KMS-11 (cell line): ENCODE data around the gene STK24.

Experiments
- H2AFZ ChIP-seq: fragments of 200-600 bp; sonication (generic); 2 replicates; pipeline ENCODE4 v1.6.1; 2016; ENCODE audit warnings: antibody characterized with exemption, mixed run types, low read depth
- H3K27ac ChIP-seq: fragments of 200-600 bp; sonication (generic); 2 replicates; pipeline ENCODE4 v1.6.1; 2016; ENCODE audit warnings: mild to moderate bottlenecking, mixed run types
- H3K27me3 ChIP-seq: fragments of 200-600 bp; sonication (generic); 2 replicates; pipeline ENCODE4 v1.6.1; 2017; ENCODE audit warnings: mild to moderate bottlenecking, low read depth, mixed run types, moderate library complexity; ENCODE audit not compliant: insufficient read depth
- H3K36me3 ChIP-seq: fragments of 200-600 bp; sonication (generic); 2 replicates; pipeline ENCODE4 v1.6.1; 2017; ENCODE audit warnings: mild to moderate bottlenecking, mixed run types; ENCODE audit not compliant: insufficient read depth
- H3K4me1 ChIP-seq: fragments of 200-600 bp; sonication (generic); 2 replicates; pipeline ENCODE4 v1.6.1; 2016; ENCODE audit warnings: mild to moderate bottlenecking, low read depth, mixed run types; ENCODE audit not compliant: poor library complexity, severe bottlenecking
- H3K4me2 ChIP-seq: fragments of 200-600 bp; sonication (generic); 2 replicates; pipeline ENCODE4 v1.7.0; 2016; ENCODE audit warnings: mild to moderate bottlenecking, mixed run types
- H3K4me3 ChIP-seq: fragments of 200-600 bp; sonication (generic); IDR thresholded peaks from 2 replicates; pipeline ENCODE4 v1.6.1; 2017; ENCODE audit warnings: low read depth, low read length, mixed read lengths; ENCODE audit not compliant: insufficient read depth
- H3K79me2 ChIP-seq: fragments of 200-600 bp; sonication (generic); 2 replicates; pipeline ENCODE4 v1.6.1; 2016; ENCODE audit warnings: low read depth, mixed run types; ENCODE audit not compliant: insufficient read depth
- H3K9ac ChIP-seq: fragments of 200-600 bp; sonication (generic); 2 replicates; pipeline ENCODE4 v1.6.1; 2016; ENCODE audit warnings: mild to moderate bottlenecking, mixed run types
- H4K20me1 ChIP-seq: fragments of 200-600 bp; sonication (generic); 2 replicates; pipeline ENCODE4 v1.6.1; 2016; ENCODE audit warnings: mild to moderate bottlenecking, mixed run types; ENCODE audit not compliant: insufficient read depth
- TF ChIP-seq, protein P1 (sequence below): fragments of 200-600 bp; sonication (generic); conservative IDR thresholded peaks from 2 replicates; pipeline ENCODE4 v1.6.1; 2017; ENCODE audit warnings: low read depth, mild to moderate bottlenecking, antibody characterized with exemption, low read length, moderate library complexity, mixed read lengths

The STK24 gene

GRCh38 chr13:98565726-98566565 lies 11.0 kb downstream of the STK24 start:
- peaks cover 22% of the 10 kb centered on the region for H3K4me1 ChIP-seq

GRCh38 chr13:98564204-98564603 lies 12.7 kb downstream of the STK24 start:
- Histone ChIP-seq H3K4me3 (no peak overlapping the region), H3K27me3 (no peaks in the 10 kb centered on the region), H2AFZ (no peak overlapping the region), H3K36me3 (no peaks in the 10 kb centered on the region), H3K9ac (no peak overlapping the region), H3K4me2 (no peak overlapping the region), H3K79me2 (peaks cover 95% of the 10 kb centered on the region), H3K4me1 (peaks cover 11% of the 10 kb centered on the region), H3K27ac (no peak overlapping the region), H4K20me1 (peaks cover 21% of the 10 kb centered on the region; the same call in 1 of the 2 replicates)
- TF ChIP-seq, protein P1, sequence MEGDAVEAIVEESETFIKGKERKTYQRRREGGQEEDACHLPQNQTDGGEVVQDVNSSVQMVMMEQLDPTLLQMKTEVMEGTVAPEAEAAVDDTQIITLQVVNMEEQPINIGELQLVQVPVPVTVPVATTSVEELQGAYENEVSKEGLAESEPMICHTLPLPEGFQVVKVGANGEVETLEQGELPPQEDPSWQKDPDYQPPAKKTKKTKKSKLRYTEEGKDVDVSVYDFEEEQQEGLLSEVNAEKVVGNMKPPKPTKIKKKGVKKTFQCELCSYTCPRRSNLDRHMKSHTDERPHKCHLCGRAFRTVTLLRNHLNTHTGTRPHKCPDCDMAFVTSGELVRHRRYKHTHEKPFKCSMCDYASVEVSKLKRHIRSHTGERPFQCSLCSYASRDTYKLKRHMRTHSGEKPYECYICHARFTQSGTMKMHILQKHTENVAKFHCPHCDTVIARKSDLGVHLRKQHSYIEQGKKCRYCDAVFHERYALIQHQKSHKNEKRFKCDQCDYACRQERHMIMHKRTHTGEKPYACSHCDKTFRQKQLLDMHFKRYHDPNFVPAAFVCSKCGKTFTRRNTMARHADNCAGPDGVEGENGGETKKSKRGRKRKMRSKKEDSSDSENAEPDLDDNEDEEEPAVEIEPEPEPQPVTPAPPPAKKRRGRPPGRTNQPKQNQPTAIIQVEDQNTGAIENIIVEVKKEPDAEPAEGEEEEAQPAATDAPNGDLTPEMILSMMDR = no peak

More at GRCh38 chr13:98565726-98566565, 11.0 kb downstream of the STK24 start:
- Histone ChIP-seq H3K9ac (no peak overlapping the region), H3K4me3 (no peak overlapping the region), H2AFZ (no peak overlapping the region), H3K36me3 (no peaks in the 10 kb centered on the region), H3K79me2 (peaks cover 95% of the 10 kb centered on the region), H3K27ac (no peak overlapping the region), H3K4me2 (no peak overlapping the region), H3K27me3 (no peaks in the 10 kb centered on the region), H4K20me1 (peaks cover 21% of the 10 kb centered on the region; the same call in 1 of the 2 replicates)
- TF ChIP-seq, protein P1 = no peak

DNA sequence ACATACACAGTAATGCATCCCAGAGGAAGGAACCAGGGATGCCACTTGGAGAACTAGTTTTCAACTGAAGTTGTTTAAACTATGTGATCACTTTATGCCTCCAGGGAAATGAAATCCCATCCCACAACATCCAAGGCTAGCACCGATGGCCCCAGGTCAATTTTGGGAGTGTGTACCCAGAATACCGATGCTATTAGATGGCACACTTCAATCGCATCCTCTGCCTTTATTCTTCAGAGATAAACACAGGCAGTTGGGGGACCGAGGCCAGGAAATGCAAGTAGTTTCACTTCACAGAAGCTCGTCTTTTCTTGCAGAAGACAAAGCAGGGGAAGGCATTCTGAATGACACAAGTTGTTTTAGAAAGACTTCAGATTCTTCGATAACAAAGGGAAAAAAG lies 13.8 kb downstream of the STK24 start:
- no peak overlapping the region for H3K4me3 ChIP-seq
- H3K9ac ChIP-seq = no peak overlapping the region
- no peak overlapping the region for H3K27ac ChIP-seq
- TF ChIP-seq, protein P1 = no peak
- peaks cover 7% of the 10 kb centered on the region for H3K4me1 ChIP-seq
- H3K27me3 ChIP-seq = no peaks in the 10 kb centered on the region
- H3K36me3 ChIP-seq = no peaks in the 10 kb centered on the region
- H2AFZ ChIP-seq = no peak overlapping the region
- H4K20me1 ChIP-seq = peaks cover 21% of the 10 kb centered on the region; the same call in 1 of the 2 replicates
- H3K4me2 ChIP-seq = no peak overlapping the region
- peaks cover 95% of the 10 kb centered on the region for H3K79me2 ChIP-seq

GRCh38 chr13:98559169-98559568 lies 17.7 kb downstream of the STK24 start:
- Histone ChIP-seq H3K4me2 (no peak overlapping the region), H4K20me1 (peaks cover 6% of the 10 kb centered on the region; the same call in 1 of the 2 replicates), H3K4me3 (no peak overlapping the region), H3K27me3 (no peaks in the 10 kb centered on the region), H3K79me2 (peaks cover 89% of the 10 kb centered on the region), H3K27ac (no peak overlapping the region), H3K9ac (no peak overlapping the region), H3K36me3 (no peaks in the 10 kb centered on the region), H3K4me1 (no peaks in the 10 kb centered on the region), H2AFZ (no peak overlapping the region)
- TF ChIP-seq, protein P1 = no peak
